CD4-positive, alpha-beta T cell treated with Interleukin-4 for 4 hours (primary cell): Measurements from ENCODE around the gene PARD3.
"Not testable (repeated sequence)": the region's sequence is repeated elsewhere in the genome, so short reads cannot be mapped to it uniquely, and the experiment has no call there.

ENCODE experiments used
- DNase-seq: peaks from one replicate; pipeline ENCODE4 v3.0.0-alpha.2; 2020

Gene PARD3

DNA sequence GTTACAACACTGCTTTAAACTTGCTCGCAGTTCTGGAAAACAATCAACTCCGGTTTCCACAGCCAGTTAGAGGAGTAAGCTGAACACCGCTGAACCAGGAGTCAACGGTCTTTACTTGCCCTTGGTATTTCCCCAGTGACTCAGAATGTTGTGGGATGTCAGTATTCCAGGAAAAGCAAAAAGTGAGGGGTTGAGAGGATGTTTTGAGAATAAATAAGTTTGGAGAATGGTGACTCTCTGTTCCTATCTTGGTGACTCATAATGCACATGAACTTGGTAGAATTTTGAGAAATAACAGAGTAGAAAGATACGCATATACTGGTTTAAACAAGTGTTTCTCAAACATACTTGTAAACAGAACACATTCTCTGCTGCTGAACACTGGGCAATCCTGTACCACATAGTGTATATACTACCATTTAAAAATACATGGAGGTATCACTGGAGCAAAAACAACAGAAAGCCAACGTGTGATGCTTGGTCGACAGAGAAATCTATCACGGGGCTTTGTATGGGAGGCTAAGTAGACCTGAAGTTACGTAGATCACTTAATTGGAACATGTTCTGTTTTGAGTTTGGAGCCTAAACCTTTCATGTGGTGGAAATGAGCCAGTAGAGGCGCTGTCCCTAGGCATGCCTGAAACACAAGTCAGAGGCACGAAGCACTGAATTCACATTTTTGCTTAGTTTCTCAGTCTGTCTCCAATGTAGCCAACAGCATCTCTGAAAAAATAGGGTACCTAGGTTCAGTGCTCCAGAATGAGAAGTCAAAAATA is 534.3 kb downstream of the PARD3 start:
- DNase-seq, result no peak

DNA sequence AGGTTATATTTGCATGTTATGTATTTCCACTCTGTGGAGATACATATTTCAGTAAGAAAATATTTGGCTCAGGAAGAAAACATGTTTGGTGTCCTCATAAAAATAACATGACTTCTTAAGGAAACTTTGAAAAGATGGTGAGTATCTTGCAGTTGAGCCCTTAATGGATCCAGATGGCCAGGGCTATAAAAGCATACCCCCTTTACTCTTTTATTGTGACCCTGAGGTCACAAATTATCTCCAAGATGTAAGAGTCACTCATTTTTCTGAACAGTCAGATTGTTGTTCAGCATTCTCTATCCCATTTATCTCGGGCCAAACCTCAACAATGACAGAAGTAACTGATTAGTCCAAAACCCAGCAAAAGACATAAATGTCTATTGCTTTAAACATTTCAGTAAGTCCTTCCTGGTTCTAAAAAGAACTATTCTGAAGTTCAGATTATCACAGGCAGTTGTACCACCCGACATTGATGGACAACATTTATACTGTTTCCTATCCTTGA is 539.4 kb downstream of the PARD3 start:
- no peak for DNase-seq

DNA sequence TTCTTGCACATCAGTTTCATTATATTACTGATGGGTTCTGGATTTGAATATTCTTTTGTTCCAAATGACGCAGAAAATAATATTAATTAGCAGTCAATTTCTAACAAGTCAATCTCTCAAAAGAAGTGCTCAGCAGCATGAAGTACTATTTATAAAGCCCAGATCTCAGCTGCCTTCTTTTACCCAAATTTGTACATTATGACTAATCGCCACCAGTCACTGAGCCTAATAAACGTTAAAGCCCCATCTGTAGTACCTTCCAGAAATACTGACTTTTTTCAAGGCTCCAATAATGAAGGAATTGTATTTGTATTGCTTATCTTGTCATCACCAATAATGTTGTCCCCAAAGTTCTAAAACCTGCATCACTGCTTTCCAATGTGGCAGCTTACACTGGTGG is 540.2 kb downstream of the PARD3 start:
- DNase-seq, result no peak

DNA sequence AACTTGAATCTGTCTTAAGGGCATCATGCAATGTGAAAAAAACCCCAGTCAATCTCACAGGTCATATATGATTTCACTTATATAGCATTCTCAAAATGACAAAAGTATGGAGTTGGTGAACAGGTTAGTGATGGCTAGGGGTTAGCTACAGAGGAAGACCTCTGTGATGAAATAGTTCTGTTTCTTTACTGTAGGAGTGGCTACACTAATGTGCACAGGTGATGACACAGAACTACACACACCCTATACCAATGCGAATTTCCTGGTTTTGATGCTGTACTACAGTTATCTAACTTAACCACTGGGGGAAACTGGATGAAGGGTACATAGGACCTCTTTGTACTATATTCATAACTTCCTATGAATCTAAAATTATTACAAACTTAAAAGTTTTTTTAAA is 541.8 kb downstream of the PARD3 start:
- no peak for DNase-seq

DNA sequence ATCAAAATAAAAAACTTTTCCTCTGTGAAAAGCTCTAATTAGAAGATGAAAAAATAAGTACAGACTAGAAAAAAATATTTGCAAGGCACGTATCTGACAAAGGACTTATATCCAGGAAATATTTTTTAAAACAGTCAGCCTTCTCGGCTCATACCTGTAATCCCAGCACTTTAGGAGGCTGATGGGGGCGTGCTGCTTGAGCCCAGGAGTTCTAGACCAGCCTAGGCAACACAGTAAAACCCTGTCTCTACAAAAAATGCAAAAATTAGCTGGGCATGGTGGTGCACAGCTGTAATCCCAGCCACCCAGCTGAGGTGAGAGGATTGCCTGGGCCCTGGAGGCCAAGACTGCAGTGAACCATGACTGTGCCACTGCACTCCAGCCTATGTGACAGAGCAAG is 542.8 kb downstream of the PARD3 start:
- DNase-seq, result no peak

DNA sequence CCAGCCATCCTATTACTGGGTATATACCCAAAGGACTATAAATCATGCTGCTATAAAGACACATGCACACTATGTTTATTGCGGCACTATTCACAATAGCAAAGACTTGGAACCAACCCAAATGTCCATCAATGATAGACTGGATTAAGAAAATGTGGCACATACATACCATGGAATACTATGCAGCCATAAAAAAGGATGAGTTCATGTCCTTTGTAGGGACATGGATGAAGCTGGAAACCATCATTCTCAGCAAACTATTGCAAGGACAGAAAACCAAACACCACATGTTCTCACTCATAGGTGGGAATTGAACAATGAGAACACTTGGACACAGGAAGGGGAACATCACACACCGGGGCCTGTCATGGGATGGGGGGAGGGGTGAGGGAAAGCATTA is 546.7 kb downstream of the PARD3 start:
- DNase-seq, result not testable (repeated sequence)

DNA sequence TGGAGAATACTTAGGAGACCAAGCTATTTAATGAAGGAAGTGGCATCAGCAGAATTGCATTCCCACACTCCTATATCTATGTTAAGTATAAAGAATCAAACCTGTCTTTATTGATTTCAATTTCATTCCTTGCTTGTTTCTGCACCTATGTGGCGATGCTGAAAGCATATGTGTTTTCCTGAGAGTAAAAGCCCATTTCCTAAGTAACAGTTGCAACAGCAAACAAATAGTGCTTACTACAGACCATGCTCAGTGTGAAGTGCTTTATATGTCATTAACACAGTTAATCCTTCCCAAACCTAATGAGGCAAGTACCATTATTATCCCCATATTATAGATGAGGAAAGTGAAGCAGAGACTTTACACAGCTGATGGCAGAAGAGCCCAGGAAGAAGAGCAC is 552.1 kb downstream of the PARD3 start:
- DNase-seq, result no peak

DNA sequence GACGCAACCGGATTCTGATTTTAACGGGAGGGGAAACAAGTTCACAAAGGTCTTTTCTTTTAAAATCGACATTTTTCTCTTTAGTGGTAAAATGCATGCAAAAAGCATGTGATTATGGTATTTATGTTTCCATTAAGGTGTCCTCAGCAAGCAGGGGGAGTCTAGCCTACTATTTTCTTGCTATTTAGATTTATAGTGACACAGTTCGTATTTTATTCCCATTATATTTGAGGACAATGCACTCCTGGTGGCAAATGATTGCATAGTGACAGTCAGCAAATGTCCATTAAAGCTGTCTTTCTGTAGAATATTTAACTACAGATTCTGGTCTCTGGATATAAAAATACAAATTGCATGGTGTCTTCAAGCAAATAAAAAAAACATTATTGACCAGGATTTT is 554.2 kb downstream of the PARD3 start:
- no peak for DNase-seq

DNA sequence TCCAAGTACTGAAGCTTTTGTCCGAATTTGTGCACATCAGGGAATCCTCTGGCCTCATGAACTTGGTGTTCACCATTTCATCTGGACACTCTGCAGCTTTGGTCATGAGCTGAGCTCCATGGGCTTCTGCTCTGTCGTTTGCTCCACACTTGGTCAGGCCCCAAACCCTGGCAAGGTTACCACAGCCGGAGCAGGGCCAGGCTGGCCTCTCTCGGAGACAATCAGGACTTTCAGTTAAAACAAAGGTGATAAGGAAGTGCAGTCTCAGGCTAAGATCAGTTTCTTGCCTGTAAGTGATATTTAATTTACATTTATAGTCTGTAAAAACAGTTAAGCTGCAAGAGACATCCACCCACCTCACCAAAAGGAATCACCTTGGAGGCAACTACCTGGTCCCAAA is 558.9 kb downstream of the PARD3 start:
- DNase-seq, result no peak

DNA sequence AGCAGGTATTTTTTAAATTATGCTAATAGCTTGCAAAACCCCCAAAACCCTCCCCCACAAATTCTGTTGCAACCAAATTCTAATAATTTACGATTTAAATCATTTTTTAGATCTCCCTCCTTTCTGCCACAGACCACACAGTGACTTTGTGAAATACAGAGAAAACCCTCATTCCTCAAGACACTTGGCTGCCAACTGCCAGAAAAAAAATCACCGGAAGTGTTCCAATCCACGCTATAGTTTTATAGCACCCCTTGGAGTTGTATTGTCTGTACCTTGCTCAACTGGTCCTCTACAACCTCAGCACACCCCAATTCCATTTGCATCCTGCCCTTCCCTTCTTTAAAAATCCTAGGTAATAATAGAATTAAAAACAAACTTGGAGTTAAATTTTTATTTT is 560.1 kb downstream of the PARD3 start:
- DNase-seq, result no peak

DNA sequence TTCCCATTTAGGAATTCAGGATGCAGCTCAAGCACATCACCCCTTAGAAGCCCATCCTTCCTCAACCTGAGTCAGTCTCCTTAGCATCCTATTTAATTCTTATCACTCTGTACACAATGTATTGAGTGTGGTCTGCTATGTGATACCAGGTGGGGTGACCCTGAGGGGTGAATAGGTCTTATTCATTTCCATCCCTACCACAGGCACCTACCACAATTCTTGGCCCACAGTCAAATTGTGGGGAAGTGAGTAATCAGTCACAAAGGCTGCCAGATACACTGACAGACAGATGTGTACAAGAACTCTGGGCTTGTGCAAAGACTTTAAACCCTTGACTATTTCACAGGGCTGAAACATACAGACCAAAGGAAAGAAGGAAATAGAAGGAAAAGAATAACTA is 560.5 kb downstream of the PARD3 start:
- no peak for DNase-seq

DNA sequence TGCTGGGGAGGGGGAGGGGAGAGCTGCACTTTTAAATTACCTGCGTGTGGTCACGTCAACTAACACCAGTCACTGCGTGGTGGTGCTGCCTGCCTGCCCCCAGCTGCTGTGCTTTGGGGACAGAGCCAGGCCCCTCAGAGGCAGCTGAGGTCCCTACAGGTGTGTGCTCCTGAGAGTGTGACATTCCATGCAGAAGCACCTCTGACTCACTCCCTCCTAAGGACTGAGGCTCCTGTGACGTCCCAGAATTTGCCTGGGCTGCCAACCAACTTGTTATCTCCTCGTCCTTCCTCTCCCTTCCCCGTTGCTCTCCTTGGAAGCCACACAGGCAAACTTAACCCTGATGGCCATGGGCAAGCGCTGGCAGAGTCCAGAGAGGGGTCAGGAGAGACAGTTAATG is 563.0 kb downstream of the PARD3 start:
- DNase-seq, result no peak

DNA sequence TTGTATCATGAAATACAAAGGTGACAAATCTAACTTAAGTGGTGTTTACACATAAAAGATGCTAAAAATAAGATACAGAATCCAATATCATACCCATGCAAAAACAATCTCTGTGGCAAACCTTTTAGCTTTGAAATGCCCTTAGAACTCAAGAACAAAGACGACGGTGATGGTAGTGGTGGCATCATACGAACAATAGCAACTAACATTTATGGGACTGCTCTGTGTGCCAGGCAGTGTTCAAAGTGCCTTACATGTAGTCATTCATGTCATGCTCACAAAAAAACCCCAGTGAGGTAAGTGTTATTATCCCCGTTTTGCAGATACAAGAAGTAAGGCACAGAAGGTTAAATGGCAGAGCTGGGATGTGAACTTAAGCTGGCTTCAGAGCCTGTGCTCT is 563.9 kb downstream of the PARD3 start:
- no peak for DNase-seq

DNA sequence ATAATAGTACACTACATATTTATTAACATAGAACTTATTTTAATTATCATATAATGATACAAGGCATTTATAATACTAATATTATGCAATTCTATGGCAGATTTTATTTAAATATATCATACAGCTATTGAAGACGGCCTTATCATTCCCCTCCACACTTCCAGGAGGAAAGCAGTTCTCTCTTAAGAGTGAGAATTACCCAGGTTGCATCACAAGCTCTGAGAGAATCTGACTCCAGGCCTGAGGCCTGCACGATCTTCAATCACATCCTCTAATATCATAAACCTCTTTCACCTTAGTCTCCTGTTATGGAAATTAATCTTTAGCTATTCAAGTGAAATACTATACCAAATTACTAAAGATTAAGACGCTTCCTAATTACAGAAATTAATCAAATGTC is 564.4 kb downstream of the PARD3 start:
- DNase-seq, result no peak

DNA sequence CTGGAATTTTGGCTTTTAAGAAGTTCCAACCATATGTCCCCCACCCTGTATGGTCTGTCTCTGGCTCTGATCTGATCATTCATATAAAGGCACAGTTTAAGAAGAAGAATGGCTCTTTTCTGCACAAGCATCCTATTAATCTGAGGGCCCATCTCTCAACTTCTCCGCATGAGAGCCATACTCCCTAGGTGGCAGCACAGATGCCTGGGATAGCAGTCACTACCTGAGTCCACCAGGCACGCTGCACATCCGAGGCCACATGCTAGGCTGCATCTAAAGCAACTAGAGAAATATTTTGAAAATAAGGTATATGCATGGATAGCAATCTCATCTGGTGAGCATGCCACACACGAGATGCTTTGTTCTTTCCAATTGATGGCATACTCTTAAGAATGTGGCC is 565.5 kb downstream of the PARD3 start:
- DNase-seq, result no peak

DNA sequence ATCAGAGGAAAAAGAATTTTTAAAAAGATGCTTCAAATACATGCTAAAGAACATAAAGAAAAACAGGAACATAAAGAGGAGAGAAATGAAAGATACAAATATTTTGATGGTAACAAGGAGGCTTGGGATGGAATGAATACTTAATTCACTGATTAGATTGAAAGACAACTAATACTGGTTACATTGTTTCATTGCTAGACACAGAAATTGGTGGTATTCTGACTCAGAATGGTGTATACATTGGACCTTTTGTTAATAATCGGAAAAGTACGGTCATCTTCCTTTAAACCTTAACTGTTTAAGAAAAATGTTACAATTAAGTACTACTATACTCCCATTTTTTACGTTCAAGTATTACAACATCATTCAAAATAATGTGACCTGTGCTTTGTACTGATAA is 567.5 kb downstream of the PARD3 start:
- DNase-seq, result no peak

DNA sequence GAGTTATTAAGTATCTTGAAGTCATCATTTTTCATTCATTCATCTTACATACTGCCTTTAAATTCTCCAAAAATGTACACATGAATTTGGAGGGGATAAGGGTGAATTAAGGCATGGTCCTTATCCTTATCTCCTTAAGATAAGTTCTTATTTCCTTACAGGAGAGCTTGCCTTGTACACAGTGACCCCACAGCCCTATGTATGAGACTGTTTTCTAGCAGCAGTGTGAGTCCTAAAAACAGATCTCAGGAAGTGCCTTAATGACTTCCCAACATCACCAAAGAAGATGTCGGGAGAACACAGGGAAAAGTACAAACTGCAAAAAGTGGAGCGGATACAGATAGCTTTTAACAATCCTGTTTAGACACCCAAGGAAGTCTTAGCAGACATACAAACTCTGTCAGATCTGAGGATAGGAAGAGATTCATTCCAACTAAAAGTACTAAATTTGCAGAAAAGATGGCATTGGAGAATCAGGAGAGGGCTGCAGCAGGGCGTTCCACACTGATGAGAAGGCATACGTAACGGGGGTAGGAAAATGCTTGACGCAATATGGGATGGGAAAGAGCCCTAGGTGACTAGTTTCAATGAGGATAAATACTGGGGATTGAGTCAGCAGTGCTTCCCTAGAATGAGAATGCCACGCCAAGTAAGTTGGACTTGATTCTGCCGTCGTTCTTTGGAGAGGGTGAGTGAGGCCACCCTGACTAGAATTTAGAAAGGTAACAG is 570.2 kb downstream of the PARD3 start:
- DNase-seq, result no peak

DNA sequence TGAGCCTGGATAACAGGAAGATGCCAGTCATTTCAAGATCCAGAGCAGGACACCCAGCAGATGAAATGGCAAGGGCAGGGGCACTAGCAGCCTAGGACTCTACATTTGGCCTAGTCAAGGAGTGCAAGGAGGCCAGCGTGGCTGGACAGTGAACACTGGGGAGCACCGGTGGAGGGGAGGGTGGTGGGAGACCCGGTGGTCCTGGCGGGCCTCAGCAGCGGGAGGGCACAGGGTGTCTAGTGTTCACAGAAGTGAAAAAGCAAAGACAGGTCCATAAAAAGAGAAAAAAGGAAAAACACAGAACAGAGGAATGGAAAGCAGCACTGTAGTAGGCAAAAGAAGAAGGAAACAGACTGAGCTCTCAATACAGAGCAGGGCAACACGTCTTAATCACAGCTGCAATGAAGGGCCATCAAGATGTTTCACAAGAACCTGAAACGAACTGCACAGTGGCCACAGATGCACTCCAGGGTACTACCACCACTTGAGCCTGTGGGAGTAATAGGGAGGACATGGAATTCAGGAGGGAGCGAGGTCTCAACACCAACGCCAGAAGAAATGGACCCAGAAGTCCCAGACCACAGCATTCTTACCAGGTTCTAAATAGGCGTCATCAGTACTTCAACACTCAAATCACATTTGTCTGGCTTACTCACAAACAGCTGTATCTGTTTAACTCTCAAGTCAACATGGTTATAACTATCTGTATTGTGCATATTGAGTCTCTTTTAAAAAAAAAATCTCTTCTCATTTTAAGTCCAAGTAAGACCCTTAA is 573.7 kb downstream of the PARD3 start:
- no peak for DNase-seq

DNA sequence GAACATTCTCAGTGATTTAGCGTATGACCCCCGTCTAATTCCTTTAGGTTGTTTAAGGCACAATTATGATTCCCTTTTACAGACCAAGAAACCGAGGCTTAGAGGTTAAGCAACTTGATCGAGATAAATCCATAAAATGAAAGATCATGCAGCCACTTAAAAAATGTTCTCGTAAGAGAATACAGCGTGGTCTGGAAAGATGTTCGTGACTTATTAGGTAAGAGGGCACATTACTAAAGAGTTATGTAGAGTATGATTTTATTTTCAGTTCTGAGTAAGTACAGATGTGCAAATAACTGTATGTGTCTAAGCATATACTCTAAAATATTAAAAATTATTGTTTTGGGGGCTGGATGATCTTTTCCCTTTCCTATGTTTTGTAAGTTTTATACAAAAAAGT is 575.1 kb downstream of the PARD3 start:
- DNase-seq, result no peak

DNA sequence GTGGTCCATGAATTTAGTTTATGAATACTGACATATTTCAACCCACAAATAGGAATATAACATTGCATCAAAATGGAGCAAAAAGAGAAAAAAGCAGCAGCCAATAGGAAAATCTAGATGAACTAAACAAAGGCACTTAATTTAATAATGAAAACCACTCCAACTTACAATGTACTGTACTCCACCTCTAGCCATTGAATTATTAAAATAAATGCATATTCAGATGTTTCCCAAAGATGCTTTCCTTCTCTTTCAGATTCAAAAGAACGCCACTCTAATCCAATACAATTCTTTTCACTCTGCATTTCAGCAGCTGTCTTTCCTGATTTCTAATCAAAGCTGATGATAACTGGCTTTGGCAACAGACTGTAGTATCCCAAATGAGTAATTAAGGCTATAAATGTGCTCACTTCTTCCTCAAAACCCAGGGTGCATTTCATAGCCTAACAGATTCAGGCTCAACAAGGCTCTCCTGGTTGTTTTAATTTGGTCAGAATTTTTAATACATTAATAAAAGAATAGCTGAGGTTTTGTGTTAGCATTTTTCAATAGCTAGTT is 577.1 kb downstream of the PARD3 start:
- no peak for DNase-seq

DNA sequence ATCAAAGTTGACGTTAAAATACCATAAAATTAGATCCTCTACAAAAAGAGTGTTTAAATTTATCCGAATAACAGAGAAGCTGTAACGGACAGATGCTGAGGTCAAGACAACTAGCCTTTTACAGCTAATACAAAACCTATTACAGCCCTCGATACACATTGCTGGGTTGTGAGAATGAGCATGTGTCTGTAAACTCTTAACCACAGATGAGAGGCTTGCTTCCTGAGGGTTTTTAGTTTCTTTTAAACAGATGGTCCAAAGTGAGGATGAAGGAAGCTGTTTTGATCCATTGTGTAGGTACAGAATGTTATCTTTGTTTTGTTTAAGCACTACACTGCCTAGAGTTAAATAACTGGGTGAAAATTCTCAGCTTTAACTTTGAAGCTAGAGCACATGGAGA is 578.2 kb downstream of the PARD3 start:
- DNase-seq, result no peak

DNA sequence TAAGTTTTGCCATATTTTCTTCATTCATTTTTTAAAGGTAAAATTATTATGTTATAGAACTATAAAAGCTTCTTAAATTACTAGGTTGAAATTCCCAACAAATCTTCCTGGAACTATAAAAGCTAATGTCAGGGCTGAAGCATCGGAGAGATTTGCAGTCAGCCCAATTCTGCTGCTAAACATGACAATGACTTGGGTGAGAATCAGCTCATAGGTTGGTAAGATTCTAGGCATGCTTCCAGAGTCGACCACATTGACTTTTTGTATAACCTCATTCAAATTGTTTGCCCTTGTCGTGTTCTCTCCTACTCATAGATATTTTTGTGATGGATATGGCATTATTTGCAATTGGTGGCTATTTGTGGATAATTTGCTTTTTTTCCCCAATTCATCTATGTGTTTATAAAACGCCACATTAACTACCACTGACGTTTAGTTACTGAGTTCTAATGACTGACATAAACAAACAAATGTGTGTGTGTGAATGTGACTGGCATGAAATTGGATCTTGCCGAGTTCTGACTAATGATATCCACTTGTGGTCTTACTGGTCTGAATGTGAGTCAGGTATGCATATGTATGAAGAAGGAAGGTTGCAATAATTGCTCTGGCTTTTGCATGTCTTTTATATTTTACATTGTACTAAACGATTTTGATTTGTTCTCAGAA is 579.8 kb downstream of the PARD3 start:
- DNase-seq, result no peak

DNA sequence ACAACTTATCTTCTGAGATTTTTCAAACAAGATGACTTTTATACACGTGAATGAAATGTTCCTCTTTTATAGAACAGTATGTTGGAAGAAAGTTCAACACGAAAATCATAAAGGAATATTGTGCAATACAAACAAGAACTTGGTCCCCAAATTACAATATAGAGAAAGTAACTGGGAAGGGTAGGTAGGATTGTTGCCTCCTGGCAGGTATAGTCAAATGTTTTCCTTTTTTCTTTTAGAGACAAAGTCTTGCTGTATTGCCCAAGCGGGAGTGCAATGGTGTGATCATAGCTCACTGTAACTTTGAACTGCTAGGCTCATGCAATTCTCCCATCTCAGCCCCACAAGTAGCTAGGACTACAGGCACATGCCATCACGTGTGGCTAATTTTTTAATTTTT is 582.6 kb downstream of the PARD3 start:
- no peak for DNase-seq
